GM18909 (cell line): ENCODE data around the gene NSDHL.

Source experiments
- ATAC-seq: cut with Tn5 transposase; IDR thresholded peaks from one replicate; pipeline ENCODE4 v1.9.1; 2021; ENCODE audit warnings: mild to moderate bottlenecking; ENCODE audit not compliant: unreplicated experiment, poor library complexity

NSDHL gene

DNA sequence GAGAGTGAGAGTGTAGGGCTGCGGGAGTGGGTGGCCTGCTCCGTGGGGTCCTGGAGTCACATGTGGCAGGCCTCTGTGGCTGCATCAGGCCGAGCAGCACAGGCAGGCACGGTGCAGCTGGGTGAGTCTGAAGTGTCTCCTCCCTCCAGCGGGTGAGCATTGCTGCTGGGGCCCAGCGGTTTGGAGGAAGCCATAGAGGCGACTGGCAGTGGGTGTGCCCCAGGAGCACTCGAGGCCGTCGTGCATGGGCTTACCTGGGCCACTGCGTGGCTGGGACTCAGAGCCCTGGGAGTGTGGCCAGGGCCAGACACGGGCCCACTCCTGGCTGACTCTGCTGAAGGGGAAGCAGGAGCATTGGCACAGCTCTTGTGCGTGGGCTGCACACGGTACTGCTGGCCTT lies 77.6 kb downstream of the NSDHL start:
- ATAC-seq, result no peak

DNA sequence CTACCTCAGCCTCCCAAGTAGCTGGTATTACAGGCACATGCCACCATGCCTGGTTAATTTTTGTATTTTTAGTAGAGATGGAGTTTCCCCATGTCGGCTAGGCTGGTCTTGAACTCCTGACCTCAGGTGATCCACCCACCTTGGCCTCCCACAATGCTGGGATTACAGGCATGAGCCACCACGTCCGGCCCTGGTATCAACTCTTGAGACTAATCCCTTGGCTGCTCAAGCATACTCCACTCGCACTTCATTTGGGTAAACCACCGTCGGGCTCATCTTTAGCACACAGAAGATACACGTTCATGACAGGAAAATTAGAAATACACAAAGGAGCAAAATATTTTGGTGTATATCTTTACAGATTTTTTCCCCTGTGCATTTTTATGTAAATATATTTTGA lies 79.2 kb downstream of the NSDHL start:
- peak; percentile 55 for ATAC-seq

DNA sequence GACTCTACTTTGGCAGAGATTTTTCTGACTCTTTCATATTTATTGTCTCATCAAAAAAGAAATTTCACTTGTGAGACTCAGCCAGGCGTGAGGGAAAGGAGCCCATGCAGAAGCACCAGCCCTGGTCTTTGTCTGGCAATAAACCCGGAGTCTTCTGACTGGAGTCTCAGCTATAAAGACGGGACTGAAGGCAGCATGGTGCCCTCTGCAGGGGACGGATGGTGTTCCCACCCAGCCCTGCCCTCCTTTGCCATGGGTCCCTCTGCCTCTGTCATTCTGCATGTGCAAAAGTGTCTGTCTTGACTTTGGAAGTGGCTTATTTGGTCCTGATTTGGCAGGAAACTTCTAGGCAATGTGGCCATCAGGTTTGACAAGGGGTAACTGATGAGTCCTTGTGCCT lies 81.2 kb downstream of the NSDHL start:
- ATAC-seq, result no peak

DNA sequence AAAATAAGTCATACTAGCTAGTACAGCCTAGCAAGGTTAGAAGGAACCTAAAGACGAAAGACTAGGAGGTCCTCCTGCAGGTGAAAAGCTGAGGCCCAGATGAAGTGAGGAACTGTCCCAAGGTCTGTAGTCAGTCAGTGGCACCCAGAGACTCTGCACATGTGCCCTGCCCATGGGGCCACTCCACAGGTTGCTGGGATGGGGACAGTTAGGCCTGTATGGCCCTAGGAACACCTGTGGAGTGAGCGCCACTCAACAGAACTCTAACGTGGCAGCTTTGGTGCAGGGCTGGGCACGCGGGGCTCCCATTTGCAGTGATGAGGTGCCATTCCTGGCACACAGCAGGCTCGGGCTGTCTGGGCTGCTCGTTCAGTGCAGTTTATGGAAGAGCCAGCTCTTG lies 81.8 kb downstream of the NSDHL start:
- no peak for ATAC-seq

DNA sequence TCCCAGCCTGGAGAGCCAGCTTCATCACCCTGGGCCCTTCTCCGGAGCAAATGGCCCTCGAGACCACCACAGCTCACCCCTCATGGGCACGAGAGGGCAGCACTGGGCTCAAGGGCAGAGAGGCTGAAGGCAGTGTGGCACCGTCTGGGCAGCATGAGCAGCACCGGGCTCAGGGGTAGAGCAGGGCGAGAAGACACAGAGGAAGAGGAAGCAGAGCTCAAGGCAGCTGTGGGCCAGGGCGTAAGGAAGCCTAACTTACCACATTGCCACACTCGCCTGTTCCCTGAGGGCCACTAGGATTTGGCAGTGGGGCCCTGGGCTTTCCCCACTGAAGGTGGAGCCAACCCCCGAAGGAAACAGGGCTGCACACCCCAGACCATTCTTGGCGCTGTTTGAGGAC lies 82.5 kb downstream of the NSDHL start:
- no peak for ATAC-seq

DNA sequence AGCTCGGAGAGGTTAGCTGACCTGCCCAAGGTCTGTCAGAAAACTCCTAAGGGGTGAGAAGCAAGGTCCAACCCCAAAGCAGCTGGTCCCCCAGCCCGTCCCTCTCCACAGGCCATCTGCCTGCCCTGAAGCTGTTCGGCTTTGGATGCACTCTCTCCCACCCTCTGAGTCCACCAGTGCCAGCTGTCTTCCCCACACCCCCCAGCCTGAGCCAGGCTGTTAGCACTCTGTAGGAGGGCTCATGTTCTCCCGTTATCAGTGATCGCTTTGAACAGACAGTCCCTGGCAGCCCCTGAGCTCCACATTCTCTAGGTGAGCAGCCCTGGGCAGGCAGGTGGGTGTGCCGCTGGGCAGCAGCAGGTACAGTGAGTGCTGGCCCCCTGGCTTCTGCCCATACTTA lies 83.0 kb downstream of the NSDHL start:
- ATAC-seq, result no peak

DNA sequence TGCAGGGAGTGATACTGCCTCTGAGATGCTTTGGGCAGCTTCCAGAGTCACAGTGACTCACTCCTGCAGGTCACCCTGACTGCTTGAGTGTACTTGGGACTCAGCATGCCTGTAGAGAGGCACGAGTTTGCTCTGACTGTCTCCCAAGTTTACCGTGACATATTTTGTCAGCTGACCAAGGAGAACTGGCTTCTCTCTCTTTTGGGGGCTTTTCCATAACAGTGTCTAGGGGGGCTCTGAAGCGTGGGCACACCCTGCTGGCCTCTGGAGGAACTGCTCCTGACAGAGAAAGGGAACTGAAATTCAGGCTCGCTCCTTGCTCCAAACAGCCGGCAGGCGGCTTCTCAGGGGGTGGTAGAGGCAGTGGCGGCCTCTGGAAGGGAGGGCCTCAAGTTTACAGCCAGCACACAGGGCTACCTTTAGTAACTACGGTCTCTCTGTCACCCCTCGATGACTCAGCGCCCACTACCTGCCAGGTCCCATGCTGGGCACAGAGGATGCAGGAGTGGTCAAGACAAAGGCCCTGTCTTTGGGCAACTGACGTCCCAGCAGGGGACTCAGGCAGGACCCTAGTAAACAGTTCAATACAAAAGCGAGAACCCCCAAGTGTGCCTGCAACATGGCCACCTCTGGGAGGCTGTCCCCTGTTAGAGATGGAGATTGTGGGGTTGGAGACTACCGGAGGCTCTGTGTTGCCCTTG lies 84.8 kb downstream of the NSDHL start:
- peak; percentile 85 for ATAC-seq

DNA sequence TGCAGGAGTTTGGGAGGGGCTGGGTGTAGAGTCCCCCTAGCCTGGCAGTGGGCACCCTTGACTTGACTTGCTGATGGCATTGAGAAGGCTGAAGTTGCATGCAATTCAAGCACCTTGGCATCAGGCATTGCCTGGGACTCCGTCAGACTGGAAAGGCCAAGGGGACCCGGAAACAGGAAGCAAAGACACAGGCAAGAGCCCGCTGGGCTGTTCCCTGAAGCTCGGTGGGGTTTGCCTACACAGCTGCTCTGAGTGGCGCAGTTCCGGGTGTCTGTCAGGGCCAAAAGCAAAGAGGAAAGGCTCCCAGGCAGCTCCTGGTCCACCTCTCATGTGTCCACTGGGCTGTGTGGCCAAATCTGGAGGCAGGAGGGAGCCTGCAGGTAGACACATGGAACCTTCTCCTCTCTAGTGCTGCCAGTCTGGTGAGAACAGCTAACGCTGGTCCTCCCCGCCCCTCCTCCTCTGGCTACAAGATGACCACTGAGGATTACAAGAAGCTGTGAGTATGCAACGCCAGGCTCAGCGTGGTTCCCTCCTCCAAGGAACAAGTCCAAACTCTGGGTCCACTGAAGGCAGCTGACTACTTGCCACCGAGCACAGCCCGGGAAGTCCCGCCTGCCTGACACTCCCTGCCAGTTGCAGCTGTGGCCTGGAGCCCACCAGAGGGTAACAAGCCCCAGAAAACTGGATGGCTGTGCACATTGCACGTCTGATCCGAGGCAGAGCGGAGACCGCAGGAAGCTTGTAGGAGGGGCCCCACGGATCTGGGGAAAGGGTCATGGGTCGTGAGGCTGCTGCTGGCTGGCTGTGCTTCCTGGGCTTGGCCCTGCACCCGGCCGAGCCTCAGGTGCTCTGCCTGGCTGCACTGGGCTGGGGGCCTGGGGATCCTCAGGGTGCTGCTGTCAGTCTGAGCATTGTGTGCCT lies 87.1 kb downstream of the NSDHL start:
- ATAC-seq, result no peak

DNA sequence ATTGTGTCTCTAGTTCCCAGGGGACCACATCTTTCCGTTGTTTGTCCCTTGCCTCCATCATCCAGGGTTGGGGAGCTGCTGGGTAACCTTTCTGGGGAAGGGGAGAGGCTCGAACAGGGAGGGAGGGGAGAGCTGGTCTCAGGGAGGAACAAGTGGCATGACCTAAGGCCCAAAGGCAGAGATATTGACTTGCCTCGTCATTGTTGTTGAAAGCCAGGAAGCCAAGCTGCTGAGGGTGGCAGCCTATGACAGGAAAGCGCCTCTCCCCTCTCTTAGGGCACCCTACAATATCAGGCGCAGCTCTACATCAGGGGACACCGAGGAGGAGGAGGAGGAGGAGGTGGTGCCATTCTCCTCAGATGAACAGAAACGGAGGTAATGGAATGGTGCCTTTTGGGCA lies 87.8 kb downstream of the NSDHL start:
- ATAC-seq, result no peak
